NOMO-1 treated with DMSO at 0.1 percent for 48 hours (cell line): ENCODE data around the gene STAT5A.
"Not testable (repeated sequence)": the region's sequence is repeated elsewhere in the genome, so short reads cannot be mapped to it uniquely, and the experiment has no call there.

Source experiments
- DNase-seq: peaks from one replicate; lab custom pipeline; 2025; ENCODE audit not compliant: unreplicated experiment; lab: John Stamatoyannopoulos, UW

Gene STAT5A

DNA sequence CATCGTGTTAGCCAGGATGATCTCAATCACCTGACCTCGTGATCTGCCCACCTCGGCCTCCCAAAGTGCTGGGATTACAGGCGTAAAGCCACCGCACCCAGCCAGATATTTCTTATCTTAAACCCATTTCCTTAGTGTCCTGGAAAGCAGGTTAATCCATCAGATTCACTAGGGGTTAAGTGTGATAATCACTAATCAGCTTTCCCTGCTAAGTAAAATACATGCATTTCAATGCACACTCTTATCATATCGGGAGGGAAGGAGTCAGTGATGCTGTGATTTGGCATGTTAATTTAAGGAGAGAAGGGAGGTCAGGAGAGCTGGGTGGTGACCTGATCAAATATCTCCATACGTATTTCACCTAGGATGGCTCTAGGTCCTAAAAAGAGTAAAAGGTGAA lies 70.8 kb downstream of the STAT5A start:
- DNase-seq, result no peak

DNA sequence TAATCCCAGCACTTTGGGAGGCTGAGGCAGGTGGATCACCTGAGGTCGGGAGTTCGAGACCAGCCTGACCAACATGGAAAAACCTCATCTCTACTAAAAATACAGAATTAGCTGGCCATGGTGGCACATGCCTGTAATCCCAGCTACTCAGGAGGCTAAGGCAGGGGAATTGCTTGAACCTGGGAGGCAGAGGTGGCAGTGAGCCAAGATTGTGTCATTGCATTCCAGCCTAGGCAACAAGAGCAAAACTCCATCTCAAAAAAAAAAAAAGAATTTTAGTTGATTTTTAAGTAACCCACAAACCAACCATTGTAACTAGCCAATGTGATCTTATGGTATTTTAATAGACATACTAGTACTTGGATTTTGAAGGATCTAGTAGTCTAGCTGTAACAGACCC lies 72.1 kb downstream of the STAT5A start:
- not testable (repeated sequence) for DNase-seq
